GM23338 (cell line): Measurements from ENCODE around the gene SNTG2. TPM values are rescaled to one million over a fixed set of nuclear protein-coding genes. Genes with fewer than 3 reads are reported as not detected.

ENCODE experiments used
- ATAC-seq: fragments of 200-7000 bp; cut with Tn5 transposase; 3 replicates; pipeline ENCODE4 v1.9.1; 2020
- DNase-seq: peaks from one replicate; pipeline ENCODE4 v3.0.0-alpha.2; 2015; ENCODE audit warnings: low spot score
- H2AFZ ChIP-seq: fragments of 200-600 bp; sonication (generic); 2 replicates; pipeline ENCODE4 v1.8.0; 2016; ENCODE audit warnings: antibody characterized with exemption, mild to moderate bottlenecking, moderate library complexity
- H3F3A ChIP-seq: fragments of 200-600 bp; sonication (generic); replicated peaks from 2 replicates; pipeline ENCODE4 v1.8.0; 2017; ENCODE audit warnings: antibody characterized with exemption, mixed run types, low read depth
- H3K27ac ChIP-seq: fragments of 200-600 bp; sonication (generic); 2 replicates; pipeline ENCODE4 v1.6.1; 2016; ENCODE audit warnings: low read depth
- H3K27me3 ChIP-seq: fragments of 200-600 bp; sonication (generic); 2 replicates; pipeline ENCODE4 v1.8.0; 2016; ENCODE audit warnings: mild to moderate bottlenecking, mixed run types, moderate library complexity; ENCODE audit not compliant: insufficient read depth
- H3K36me3 ChIP-seq: fragments of 200-600 bp; sonication (generic); 2 replicates; pipeline ENCODE4 v1.8.0; 2016; ENCODE audit warnings: mild to moderate bottlenecking; ENCODE audit not compliant: insufficient read depth
- H3K4me1 ChIP-seq: fragments of 200-600 bp; sonication (generic); 2 replicates; pipeline ENCODE4 v1.8.0; 2016; ENCODE audit warnings: mild to moderate bottlenecking, moderate library complexity; ENCODE audit not compliant: insufficient read depth
- H3K4me2 ChIP-seq: fragments of 200-600 bp; sonication (generic); 2 replicates; pipeline ENCODE4 v1.7.1; 2017; ENCODE audit warnings: mixed run types
- H3K4me3 ChIP-seq: fragments of 200-600 bp; sonication (generic); 2 replicates; pipeline ENCODE4 v1.6.1; 2016; ENCODE audit warnings: mixed run types
- H3K79me2 ChIP-seq: fragments of 200-600 bp; sonication (generic); replicated peaks from 2 replicates; pipeline ENCODE4 v1.8.0; 2017; ENCODE audit warnings: mild to moderate bottlenecking; ENCODE audit not compliant: insufficient read depth
- H3K9me2 ChIP-seq: fragments of 200-600 bp; sonication (generic); 2 replicates; pipeline ENCODE4 v1.8.0; 2017; ENCODE audit not compliant: insufficient read depth
- H4K20me1 ChIP-seq: fragments of 200-600 bp; sonication (generic); replicated peaks from 2 replicates; pipeline ENCODE4 v1.8.0; 2017; ENCODE audit warnings: mild to moderate bottlenecking; ENCODE audit not compliant: insufficient read depth
- H3K27ac Mint-ChIP-seq: 2 replicates; pipeline ENCODE4 v1.8.0; 2020; ENCODE audit warnings: inconsistent platforms, mild to moderate bottlenecking, moderate library complexity, mixed read lengths
- H3K27me3 Mint-ChIP-seq: 3 replicates; pipeline ENCODE4 v1.8.0; 2022; ENCODE audit warnings: low read depth, mild to moderate bottlenecking, moderate library complexity, mixed read lengths, inconsistent platforms; ENCODE audit not compliant: insufficient read depth, poor library complexity
- H3K36me3 Mint-ChIP-seq: 3 replicates; pipeline ENCODE4 v1.8.0; 2021; ENCODE audit warnings: low read depth, mild to moderate bottlenecking, inconsistent platforms, moderate library complexity, mixed read lengths
- H3K4me1 Mint-ChIP-seq: 3 replicates; pipeline ENCODE4 v1.8.0; 2020; ENCODE audit warnings: mild to moderate bottlenecking, inconsistent platforms, mixed read lengths
- H3K4me3 Mint-ChIP-seq: 3 replicates; pipeline ENCODE4 v1.8.0; 2021; ENCODE audit warnings: moderate library complexity, mild to moderate bottlenecking, inconsistent platforms, mixed read lengths
- H3K9me3 Mint-ChIP-seq: 3 replicates; pipeline ENCODE4 v1.8.0; 2020; ENCODE audit warnings: moderate library complexity, mild to moderate bottlenecking, inconsistent platforms, mixed read lengths
- CREB1 ChIP-seq: fragments of 250-450 bp; sonication (Bioruptor Pico); IDR thresholded peaks from 2 replicates; pipeline ENCODE4 v1.5.0; 2020; ENCODE audit warnings: low read depth, mild to moderate bottlenecking, moderate library complexity
- CTCF ChIP-seq, 2 experiments: fragments of 200-600 bp in 1 of 2; sonication (generic) in 1 of 2; conservative IDR thresholded peaks; 2 replicates each; pipeline versions ENCODE4 v1.5.1 to v1.6.1; 2016 to 2017; ENCODE audit warnings: antibody characterized with exemption in 2 of 2, low read depth in 2 of 2, mild to moderate bottlenecking in 2 of 2, moderate library complexity in 1 of 2
- ETS1 ChIP-seq: IDR thresholded peaks from 2 replicates; pipeline ENCODE4 v1.6.1; 2016; ENCODE audit warnings: antibody characterized with exemption
- EZH2 ChIP-seq: fragments of 200-600 bp; sonication (generic); IDR thresholded peaks from one replicate; pipeline ENCODE4 v1.8.0; 2017; ENCODE audit warnings: antibody characterized with exemption, mild to moderate bottlenecking, low read depth; ENCODE audit not compliant: unreplicated experiment
- EZH2phosphoT487 ChIP-seq: fragments of 200-600 bp; sonication (generic); IDR thresholded peaks from one replicate; pipeline ENCODE4 v1.8.1; 2018; ENCODE audit warnings: antibody characterized with exemption; ENCODE audit not compliant: unreplicated experiment
- JUNB ChIP-seq: IDR thresholded peaks from one replicate; pipeline ENCODE4 v1.6.1; 2016; ENCODE audit warnings: antibody characterized with exemption; ENCODE audit not compliant: unreplicated experiment
- NANOG ChIP-seq: IDR thresholded peaks from 2 replicates; pipeline ENCODE4 v1.6.1; 2016; ENCODE audit warnings: antibody characterized with exemption, borderline replicate concordance
- POLR2AphosphoS5 ChIP-seq: IDR thresholded peaks from 2 replicates; pipeline ENCODE4 v1.6.1; 2016; ENCODE audit warnings: antibody characterized with exemption, low read depth
- STAT1 ChIP-seq: IDR thresholded peaks from one replicate; pipeline ENCODE4 v1.6.1; 2016; ENCODE audit warnings: antibody characterized with exemption; ENCODE audit not compliant: unreplicated experiment
- ZNF114 ChIP-seq: fragments of 250-450 bp; sonication (Bioruptor Pico); IDR thresholded peaks from 2 replicates; pipeline ENCODE4 v1.5.0; 2020; ENCODE audit warnings: mild to moderate bottlenecking, moderate library complexity
- ZNF331 ChIP-seq: fragments of 250-450 bp; sonication (Bioruptor Pico); IDR thresholded peaks from 2 replicates; pipeline ENCODE4 v1.5.0; 2020; ENCODE audit warnings: low read depth, mild to moderate bottlenecking, moderate library complexity
- polyA plus RNA-seq: library from polyadenylated mRNA; unstranded; fragments of >200 nt; fragmentation: Nextera tagmentation; extraction: Ambion mirVana; gene quantifications from 2 replicates; pipeline ENCODE4 v1.2.1, GENCODE V29; 2016
- total RNA-seq: library from RNA; depleted of rRNA; stranded (reverse); fragments of >200 nt; shearing (Covaris generic); gene quantifications from 2 replicates; pipeline ENCODE4 v1.2.3, GENCODE V29; 2014
- TF ChIP-seq, protein P1 (sequence below): fragments of 250-450 bp; sonication (Bioruptor Pico); IDR thresholded peaks from 2 replicates; pipeline ENCODE4 v1.5.0; 2020; ENCODE audit warnings: mild to moderate bottlenecking, moderate library complexity
- TF ChIP-seq, protein P2 (sequence below): IDR thresholded peaks from one replicate; pipeline ENCODE4 v1.6.1; 2018; ENCODE audit warnings: antibody characterized with exemption; ENCODE audit not compliant: unreplicated experiment

The SNTG2 gene
- total and polyA plus RNA-seq, 2 experiments from 2014 or later: 27.5 to 60.4 TPM

DNA sequence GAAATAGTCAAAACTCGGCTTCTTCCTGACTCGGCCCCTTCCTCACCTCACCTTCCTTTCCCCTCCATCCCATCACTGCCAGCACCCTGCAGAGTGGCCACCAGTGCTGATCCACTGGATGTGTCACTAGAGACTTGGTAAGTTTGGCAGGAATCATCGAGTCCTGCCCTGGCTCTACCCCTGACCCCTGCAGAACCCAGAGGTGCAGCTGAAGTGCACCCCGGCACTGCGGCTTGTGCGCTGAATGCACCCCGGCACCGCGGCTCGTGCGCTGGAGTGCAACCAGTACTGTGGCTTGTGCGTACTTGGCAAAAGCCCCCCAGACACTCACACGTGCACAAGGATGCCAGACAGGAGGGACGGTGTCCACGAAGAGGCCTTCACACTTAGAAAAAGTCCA, 206.5 kb downstream of the SNTG2 start:
- H3K4me1 Mint-ChIP-seq: no peaks in the 10 kb centered on the region
- Histone ChIP-seq H3K36me3 (no peaks in the 10 kb centered on the region), H2AFZ (no peak overlapping the region), H3F3A (no peaks in the 10 kb centered on the region), H3K4me1 (no peaks in the 10 kb centered on the region), H3K4me3 (no peak overlapping the region), H3K27me3 (no peaks in the 10 kb centered on the region), H3K4me2 (no peak overlapping the region), H3K79me2 (no peaks in the 10 kb centered on the region), H4K20me1 (no peaks in the 10 kb centered on the region; the same call in 1 of the 2 replicates), H3K9me2 (no peaks in the 10 kb centered on the region), H3K27ac (no peak overlapping the region)
- no peak overlapping the region for H3K27ac Mint-ChIP-seq
- no peak overlapping the region for H3K4me3 Mint-ChIP-seq
- DNase-seq (no peak), ATAC-seq (no peak)
- H3K9me3 Mint-ChIP-seq: no peaks in the 10 kb centered on the region
- no peak for TF ChIP-seq JUNB
- no peak for TF ChIP-seq EZH2phosphoT487
- TF ChIP-seq EZH2: no peak
- TF ChIP-seq, protein P1, sequence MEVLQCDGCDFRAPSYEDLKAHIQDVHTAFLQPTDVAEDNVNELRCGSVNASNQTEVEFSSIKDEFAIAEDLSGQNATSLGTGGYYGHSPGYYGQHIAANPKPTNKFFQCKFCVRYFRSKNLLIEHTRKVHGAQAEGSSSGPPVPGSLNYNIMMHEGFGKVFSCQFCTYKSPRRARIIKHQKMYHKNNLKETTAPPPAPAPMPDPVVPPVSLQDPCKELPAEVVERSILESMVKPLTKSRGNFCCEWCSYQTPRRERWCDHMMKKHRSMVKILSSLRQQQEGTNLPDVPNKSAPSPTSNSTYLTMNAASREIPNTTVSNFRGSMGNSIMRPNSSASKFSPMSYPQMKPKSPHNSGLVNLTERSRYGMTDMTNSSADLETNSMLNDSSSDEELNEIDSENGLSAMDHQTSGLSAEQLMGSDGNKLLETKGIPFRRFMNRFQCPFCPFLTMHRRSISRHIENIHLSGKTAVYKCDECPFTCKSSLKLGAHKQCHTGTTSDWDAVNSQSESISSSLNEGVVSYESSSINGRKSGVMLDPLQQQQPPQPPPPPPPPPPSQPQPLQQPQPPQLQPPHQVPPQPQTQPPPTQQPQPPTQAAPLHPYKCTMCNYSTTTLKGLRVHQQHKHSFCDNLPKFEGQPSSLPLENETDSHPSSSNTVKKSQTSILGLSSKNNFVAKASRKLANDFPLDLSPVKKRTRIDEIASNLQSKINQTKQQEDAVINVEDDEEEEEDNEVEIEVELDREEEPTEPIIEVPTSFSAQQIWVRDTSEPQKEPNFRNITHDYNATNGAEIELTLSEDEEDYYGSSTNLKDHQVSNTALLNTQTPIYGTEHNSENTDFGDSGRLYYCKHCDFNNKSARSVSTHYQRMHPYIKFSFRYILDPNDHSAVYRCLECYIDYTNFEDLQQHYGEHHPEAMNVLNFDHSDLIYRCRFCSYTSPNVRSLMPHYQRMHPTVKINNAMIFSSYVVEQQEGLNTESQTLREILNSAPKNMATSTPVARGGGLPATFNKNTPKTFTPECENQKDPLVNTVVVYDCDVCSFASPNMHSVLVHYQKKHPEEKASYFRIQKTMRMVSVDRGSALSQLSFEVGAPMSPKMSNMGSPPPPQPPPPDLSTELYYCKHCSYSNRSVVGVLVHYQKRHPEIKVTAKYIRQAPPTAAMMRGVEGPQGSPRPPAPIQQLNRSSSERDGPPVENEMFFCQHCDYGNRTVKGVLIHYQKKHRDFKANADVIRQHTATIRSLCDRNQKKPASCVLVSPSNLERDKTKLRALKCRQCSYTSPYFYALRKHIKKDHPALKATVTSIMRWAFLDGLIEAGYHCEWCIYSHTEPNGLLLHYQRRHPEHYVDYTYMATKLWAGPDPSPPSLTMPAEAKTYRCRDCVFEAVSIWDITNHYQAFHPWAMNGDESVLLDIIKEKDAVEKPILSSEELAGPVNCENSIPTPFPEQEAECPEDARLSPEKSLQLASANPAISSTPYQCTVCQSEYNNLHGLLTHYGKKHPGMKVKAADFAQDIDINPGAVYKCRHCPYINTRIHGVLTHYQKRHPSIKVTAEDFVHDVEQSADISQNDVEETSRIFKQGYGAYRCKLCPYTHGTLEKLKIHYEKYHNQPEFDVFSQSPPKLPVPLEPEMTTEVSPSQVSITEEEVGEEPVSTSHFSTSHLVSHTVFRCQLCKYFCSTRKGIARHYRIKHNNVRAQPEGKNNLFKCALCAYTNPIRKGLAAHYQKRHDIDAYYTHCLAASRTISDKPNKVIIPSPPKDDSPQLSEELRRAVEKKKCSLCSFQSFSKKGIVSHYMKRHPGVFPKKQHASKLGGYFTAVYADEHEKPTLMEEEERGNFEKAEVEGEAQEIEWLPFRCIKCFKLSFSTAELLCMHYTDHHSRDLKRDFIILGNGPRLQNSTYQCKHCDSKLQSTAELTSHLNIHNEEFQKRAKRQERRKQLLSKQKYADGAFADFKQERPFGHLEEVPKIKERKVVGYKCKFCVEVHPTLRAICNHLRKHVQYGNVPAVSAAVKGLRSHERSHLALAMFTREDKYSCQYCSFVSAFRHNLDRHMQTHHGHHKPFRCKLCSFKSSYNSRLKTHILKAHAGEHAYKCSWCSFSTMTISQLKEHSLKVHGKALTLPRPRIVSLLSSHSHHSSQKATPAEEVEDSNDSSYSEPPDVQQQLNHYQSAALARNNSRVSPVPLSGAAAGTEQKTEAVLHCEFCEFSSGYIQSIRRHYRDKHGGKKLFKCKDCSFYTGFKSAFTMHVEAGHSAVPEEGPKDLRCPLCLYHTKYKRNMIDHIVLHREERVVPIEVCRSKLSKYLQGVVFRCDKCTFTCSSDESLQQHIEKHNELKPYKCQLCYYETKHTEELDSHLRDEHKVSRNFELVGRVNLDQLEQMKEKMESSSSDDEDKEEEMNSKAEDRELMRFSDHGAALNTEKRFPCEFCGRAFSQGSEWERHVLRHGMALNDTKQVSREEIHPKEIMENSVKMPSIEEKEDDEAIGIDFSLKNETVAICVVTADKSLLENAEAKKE (CRISPR knock-in tag): no peak
- no peak for TF ChIP-seq STAT1
- TF ChIP-seq, protein P2, sequence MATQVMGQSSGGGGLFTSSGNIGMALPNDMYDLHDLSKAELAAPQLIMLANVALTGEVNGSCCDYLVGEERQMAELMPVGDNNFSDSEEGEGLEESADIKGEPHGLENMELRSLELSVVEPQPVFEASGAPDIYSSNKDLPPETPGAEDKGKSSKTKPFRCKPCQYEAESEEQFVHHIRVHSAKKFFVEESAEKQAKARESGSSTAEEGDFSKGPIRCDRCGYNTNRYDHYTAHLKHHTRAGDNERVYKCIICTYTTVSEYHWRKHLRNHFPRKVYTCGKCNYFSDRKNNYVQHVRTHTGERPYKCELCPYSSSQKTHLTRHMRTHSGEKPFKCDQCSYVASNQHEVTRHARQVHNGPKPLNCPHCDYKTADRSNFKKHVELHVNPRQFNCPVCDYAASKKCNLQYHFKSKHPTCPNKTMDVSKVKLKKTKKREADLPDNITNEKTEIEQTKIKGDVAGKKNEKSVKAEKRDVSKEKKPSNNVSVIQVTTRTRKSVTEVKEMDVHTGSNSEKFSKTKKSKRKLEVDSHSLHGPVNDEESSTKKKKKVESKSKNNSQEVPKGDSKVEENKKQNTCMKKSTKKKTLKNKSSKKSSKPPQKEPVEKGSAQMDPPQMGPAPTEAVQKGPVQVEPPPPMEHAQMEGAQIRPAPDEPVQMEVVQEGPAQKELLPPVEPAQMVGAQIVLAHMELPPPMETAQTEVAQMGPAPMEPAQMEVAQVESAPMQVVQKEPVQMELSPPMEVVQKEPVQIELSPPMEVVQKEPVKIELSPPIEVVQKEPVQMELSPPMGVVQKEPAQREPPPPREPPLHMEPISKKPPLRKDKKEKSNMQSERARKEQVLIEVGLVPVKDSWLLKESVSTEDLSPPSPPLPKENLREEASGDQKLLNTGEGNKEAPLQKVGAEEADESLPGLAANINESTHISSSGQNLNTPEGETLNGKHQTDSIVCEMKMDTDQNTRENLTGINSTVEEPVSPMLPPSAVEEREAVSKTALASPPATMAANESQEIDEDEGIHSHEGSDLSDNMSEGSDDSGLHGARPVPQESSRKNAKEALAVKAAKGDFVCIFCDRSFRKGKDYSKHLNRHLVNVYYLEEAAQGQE: no peak
- no peak for TF ChIP-seq ZNF331 (CRISPR knock-in tag)
- TF ChIP-seq CTCF (conservative IDR thresholded peaks at IDR 0.05; ENCODE audit: low read depth in 2 of 2): no peak
- no peak for TF ChIP-seq ETS1
- no peak for TF ChIP-seq POLR2AphosphoS5
- TF ChIP-seq ZNF114 (CRISPR knock-in tag): no peak
- no peak for TF ChIP-seq CREB1 (CRISPR knock-in tag)
- TF ChIP-seq NANOG: no peak
- H3K27me3 Mint-ChIP-seq: no peaks in the 10 kb centered on the region
- H3K36me3 Mint-ChIP-seq: peaks cover 18% of the 10 kb centered on the region
